GM13977 (cell line): ENCODE data around the gene CXCL5.

Experiments used
- DNase-seq: peaks from one replicate; pipeline ENCODE4 v3.0.0; 2012; ENCODE audit warnings: low spot score
- CTCF ChIP-seq: IDR thresholded peaks from 2 replicates; pipeline ENCODE4 v1.5.1; 2012; ENCODE audit warnings: mild to moderate bottlenecking, control low read depth; ENCODE audit not compliant: insufficient read depth; ENCODE audit errors: extremely low read depth, missing control alignments
- in situ Hi-C: fragments of 300-500 bp; cut with MboI; formaldehyde crosslinking; loops from one replicate; pipeline ENCODE4 v1.12.0; 2022; ENCODE audit warnings: low sequenced_read_pairs, low pct_unique_long_range_greater_than_20kb, mixed read lengths, inconsistent platforms; ENCODE audit not compliant: unreplicated experiment

The CXCL5 gene

GRCh38 chr4:74018116-74018515 lies 19.6 kb upstream of the CXCL5 start:
- no peak for DNase-seq
- in situ Hi-C loops: no loop called here
- TF ChIP-seq CTCF: no peak

GRCh38 chr4:74016068-74016467 lies 17.6 kb upstream of the CXCL5 start:
- no peak for TF ChIP-seq CTCF
- in situ Hi-C loops: no loop called here
- DNase-seq: no peak

GRCh38 chr4:74015126-74015780 lies 16.8 kb upstream of the CXCL5 start:
- in situ Hi-C loops: no loop called here
- DNase-seq: no peak
- TF ChIP-seq CTCF: no peak

- in situ Hi-C loops: no loop called here
- no peak for DNase-seq
- no peak for TF ChIP-seq CTCF
These were observed 15.9 kb upstream of the CXCL5 start for GRCh38 chr4:74014332-74014731.

- DNase-seq: no peak
- in situ Hi-C loops: no loop called here
- TF ChIP-seq CTCF: no peak
These were observed 14.8 kb upstream of the CXCL5 start for GRCh38 chr4:74013264-74013663.

GRCh38 chr4:74012130-74012529 lies 13.7 kb upstream of the CXCL5 start:
- in situ Hi-C loops: no loop called here
- DNase-seq: no peak
- no peak for TF ChIP-seq CTCF
